HEK293T (cell line): Measurements from ENCODE around the gene SLC16A3.

Source experiments
- ARNT ChIP-seq: fragments of 450-650 bp; IDR thresholded peaks from 2 replicates; pipeline ENCODE4 v1.6.1; 2017; ENCODE audit warnings: mild to moderate bottlenecking
- BHLHE40 ChIP-seq: fragments of 450-650 bp; IDR thresholded peaks from 2 replicates; pipeline ENCODE4 v1.6.1; 2016; ENCODE audit warnings: mild to moderate bottlenecking, moderate library complexity, borderline replicate concordance
- ELF4 ChIP-seq: fragments of 450-650 bp; IDR thresholded peaks from 2 replicates; pipeline ENCODE4 v1.6.1; 2017; ENCODE audit warnings: antibody characterized with exemption
- FOXA1 ChIP-seq: fragments of 450-650 bp; IDR thresholded peaks from 2 replicates; pipeline ENCODE4 v1.6.1; 2016; ENCODE audit warnings: mild to moderate bottlenecking
- FOXK2 ChIP-seq: fragments of 450-650 bp; IDR thresholded peaks from 2 replicates; pipeline ENCODE4 v1.6.1; 2016; ENCODE audit warnings: mild to moderate bottlenecking
- FOXM1 ChIP-seq: fragments of 450-650 bp; IDR thresholded peaks from 2 replicates; pipeline ENCODE4 v1.6.1; 2017; ENCODE audit warnings: mild to moderate bottlenecking, borderline replicate concordance
- HDGF ChIP-seq: fragments of 450-650 bp; IDR thresholded peaks from 2 replicates; pipeline ENCODE4 v1.6.1; 2017; ENCODE audit warnings: antibody characterized with exemption, borderline replicate concordance
- LEF1 ChIP-seq: fragments of 450-650 bp; IDR thresholded peaks from 2 replicates; pipeline ENCODE4 v1.6.1; 2017; ENCODE audit warnings: mild to moderate bottlenecking, borderline replicate concordance
- NFRKB ChIP-seq: fragments of 450-650 bp; IDR thresholded peaks from 2 replicates; pipeline ENCODE4 v1.6.1; 2016; ENCODE audit warnings: mild to moderate bottlenecking, moderate library complexity
- PKNOX1 ChIP-seq: fragments of 450-650 bp; IDR thresholded peaks from 2 replicates; pipeline ENCODE4 v1.6.1; 2016
- SP1 ChIP-seq: fragments of 450-650 bp; IDR thresholded peaks from 2 replicates; pipeline ENCODE4 v1.6.1; 2017
- SUZ12 ChIP-seq: fragments of 450-650 bp; IDR thresholded peaks from 2 replicates; pipeline ENCODE4 v1.6.1; 2016; ENCODE audit warnings: mild to moderate bottlenecking
- TARDBP ChIP-seq: fragments of 450-650 bp; IDR thresholded peaks from 2 replicates; pipeline ENCODE4 v1.6.1; 2016
- ZNF384 ChIP-seq: fragments of 450-650 bp; IDR thresholded peaks from 2 replicates; pipeline ENCODE4 v1.6.1; 2016

DNA sequence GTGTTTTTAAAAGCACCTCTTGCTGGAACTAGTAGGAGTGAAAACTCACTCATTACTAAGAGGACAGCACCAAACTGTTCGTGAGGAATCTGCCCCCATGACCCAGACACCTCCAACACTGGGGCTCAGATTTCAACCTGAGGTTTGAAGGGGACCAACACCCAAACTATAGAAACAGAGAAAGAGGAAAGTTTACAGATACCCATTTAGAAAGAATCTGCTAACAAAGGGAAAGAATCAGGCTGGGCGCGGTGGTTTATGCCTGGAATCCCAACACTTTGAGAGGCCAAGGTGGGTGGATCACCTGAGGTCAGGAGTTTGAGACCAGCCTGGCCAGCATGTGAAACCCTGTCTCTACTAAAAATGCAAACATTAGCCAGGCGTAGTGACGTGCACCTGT, 48.1 kb downstream of the SLC16A3 start:
- no peak for TF ChIP-seq PKNOX1
- no peak for TF ChIP-seq HDGF
- no peak for TF ChIP-seq ELF4
- no peak for TF ChIP-seq NFRKB
- no peak for TF ChIP-seq SP1
- TF ChIP-seq BHLHE40 = no peak
- TF ChIP-seq FOXK2 = no peak
- TF ChIP-seq TARDBP = no peak
- TF ChIP-seq FOXA1 = no peak
- TF ChIP-seq FOXM1 = no peak
- TF ChIP-seq SUZ12 = no peak
- no peak for TF ChIP-seq ZNF384
- TF ChIP-seq LEF1 = no peak
- TF ChIP-seq ARNT = no peak
